ENCODE results near the gene HMOX1.
A peak's percentile ranks its signal among the peaks of the same experiment; 100 is the strongest.

The HMOX1 gene

GRCh38 chr22:35413624-35414023, 32.7 kb downstream of the HMOX1 start:
- TF ChIP-seq TAF1 (IDR thresholded peaks at IDR 0.05; ENCODE audit: borderline replicate concordance, low read depth, low read length) (no peak), POLR2AphosphoS5 (IDR thresholded peaks at IDR 0.05; ENCODE audit: low read depth, low read length) (no peak; the same call in 1 of the 2 replicates), POLR2A (IDR thresholded peaks at IDR 0.05; ENCODE audit: low read depth, low read length) (no peak)
- DNase-seq (ENCODE audit: insufficient read length): no peak
- no peak for FAIRE-seq

DNA sequence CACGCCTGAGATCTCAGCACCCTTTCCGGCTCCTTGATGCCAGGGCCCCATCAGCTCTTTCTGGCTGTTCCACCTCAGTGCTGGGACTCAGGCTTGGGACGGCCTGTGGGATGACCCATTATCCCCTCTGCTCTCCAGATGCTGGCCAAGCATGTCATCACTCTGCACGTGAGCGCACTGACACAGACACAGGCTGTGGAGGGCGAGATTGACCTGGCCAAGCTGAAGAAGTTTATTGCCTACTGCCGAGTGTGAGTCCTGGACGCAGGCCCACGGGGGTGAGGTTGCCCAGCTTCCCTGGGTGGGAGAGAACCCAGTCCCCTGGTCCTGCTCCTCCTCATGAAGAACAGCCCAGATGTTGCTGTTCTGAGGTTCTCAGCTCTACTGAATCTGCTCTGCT, 36.7 kb downstream of the HMOX1 start:
- FAIRE-seq (no peak), DNase-seq (ENCODE audit: insufficient read length) (no peak)
- TF ChIP-seq TAF1 (IDR thresholded peaks at IDR 0.05; ENCODE audit: borderline replicate concordance, low read depth, low read length) (no peak), POLR2AphosphoS5 (IDR thresholded peaks at IDR 0.05; ENCODE audit: low read depth, low read length) (no peak), POLR2A (IDR thresholded peaks at IDR 0.05; ENCODE audit: low read depth, low read length) (peak; percentile 41; the same call in 1 of the 2 replicates)

DNA sequence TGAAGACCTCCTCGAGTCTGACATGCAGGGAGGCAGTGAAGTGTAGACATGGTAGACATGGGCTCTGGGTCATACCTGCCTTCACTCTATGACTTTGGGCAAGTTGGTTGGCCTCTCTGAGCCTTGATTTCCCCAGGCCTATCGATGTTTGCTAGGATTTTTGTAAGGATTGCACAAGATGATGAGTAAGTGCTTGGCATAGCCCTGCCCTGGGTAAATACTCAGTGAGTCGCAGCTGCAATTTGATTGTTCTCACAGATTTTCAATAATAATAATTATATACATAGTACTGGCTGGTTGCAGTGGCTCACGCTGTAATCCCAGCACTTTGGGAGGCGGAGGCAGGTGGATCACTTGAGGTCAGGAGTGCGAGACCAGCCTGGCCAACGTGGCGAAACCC, 37.2 kb downstream of the HMOX1 start:
- no peak for FAIRE-seq
- TF ChIP-seq TAF1 (IDR thresholded peaks at IDR 0.05; ENCODE audit: borderline replicate concordance, low read depth, low read length): no peak
- TF ChIP-seq POLR2AphosphoS5 (IDR thresholded peaks at IDR 0.05; ENCODE audit: low read depth, low read length): no peak
- no peak for TF ChIP-seq POLR2A (IDR thresholded peaks at IDR 0.05; ENCODE audit: low read depth, low read length)
- DNase-seq (ENCODE audit: insufficient read length): no peak

GRCh38 chr22:35418731-35419130, 37.8 kb downstream of the HMOX1 start:
- FAIRE-seq: no peak
- TF ChIP-seq POLR2A (IDR thresholded peaks at IDR 0.05; ENCODE audit: low read depth, low read length) (no peak), TAF1 (IDR thresholded peaks at IDR 0.05; ENCODE audit: borderline replicate concordance, low read depth, low read length) (no peak), POLR2AphosphoS5 (IDR thresholded peaks at IDR 0.05; ENCODE audit: low read depth, low read length) (no peak)
- DNase-seq (ENCODE audit: insufficient read length): no peak

- TF ChIP-seq POLR2A (IDR thresholded peaks at IDR 0.05; ENCODE audit: low read depth, low read length) (no peak; the same call in 1 of the 2 replicates), TAF1 (IDR thresholded peaks at IDR 0.05; ENCODE audit: borderline replicate concordance, low read depth, low read length) (no peak), POLR2AphosphoS5 (IDR thresholded peaks at IDR 0.05; ENCODE audit: low read depth, low read length) (no peak)
- DNase-seq (ENCODE audit: insufficient read length): no peak
- FAIRE-seq: no peak
Measured at GRCh38 chr22:35419756-35420155, 38.9 kb downstream of the HMOX1 start.

DNA sequence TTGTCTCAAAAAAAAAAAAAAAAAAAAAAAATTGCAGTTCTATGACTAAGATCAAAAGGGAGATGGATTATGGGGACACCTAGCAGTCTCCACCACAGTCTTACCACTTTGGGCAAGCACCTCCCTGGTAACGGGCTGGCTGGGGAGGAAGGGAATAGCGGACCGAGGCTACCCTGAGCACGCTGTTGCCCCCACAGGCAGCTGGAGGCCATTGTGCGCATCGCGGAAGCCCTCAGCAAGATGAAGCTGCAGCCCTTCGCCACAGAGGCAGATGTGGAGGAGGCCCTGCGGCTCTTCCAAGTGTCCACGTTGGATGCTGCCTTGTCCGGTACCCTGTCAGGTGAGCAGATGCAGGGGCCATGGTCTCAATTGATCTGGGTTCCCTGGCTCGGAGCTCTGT, 40.2 kb downstream of the HMOX1 start:
- FAIRE-seq (no peak), DNase-seq (ENCODE audit: insufficient read length) (no peak)
- TF ChIP-seq TAF1 (IDR thresholded peaks at IDR 0.05; ENCODE audit: borderline replicate concordance, low read depth, low read length) (no peak), POLR2A (IDR thresholded peaks at IDR 0.05; ENCODE audit: low read depth, low read length) (0 out of 2 replicates have a peak, but pooled peaks have one; percentile 28)

DNA sequence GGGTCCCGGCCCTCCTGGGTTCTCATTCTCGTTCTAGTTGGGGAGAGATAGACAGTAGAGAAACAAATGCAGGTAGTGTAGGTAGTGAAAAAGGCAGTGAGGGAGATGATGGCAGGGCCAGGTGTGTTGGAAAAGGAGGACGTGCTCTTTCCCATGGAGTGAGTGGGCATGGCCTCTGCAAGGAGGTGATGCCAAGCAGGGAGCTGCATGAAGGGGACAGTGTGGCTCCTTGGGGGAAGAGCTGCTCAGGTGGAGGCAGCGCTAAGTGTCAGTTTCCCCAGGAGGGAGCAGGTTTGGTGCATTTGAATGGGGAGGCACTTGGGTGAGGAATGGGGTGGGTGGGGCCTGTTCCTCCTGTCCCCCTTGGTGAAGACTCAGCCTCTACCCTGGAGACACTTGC, 41.2 kb downstream of the HMOX1 start:
- FAIRE-seq (no peak), DNase-seq (ENCODE audit: insufficient read length) (no peak)
- TF ChIP-seq TAF1 (IDR thresholded peaks at IDR 0.05; ENCODE audit: borderline replicate concordance, low read depth, low read length) (no peak), POLR2AphosphoS5 (IDR thresholded peaks at IDR 0.05; ENCODE audit: low read depth, low read length) (peak; percentile 53), POLR2A (IDR thresholded peaks at IDR 0.05; ENCODE audit: low read depth, low read length) (no peak)

- no peak for TF ChIP-seq POLR2AphosphoS5 (IDR thresholded peaks at IDR 0.05; ENCODE audit: low read depth, low read length)
- no peak for TF ChIP-seq TAF1 (IDR thresholded peaks at IDR 0.05; ENCODE audit: borderline replicate concordance, low read depth, low read length)
- no peak for TF ChIP-seq POLR2A (IDR thresholded peaks at IDR 0.05; ENCODE audit: low read depth, low read length)
- no peak for FAIRE-seq
- DNase-seq (ENCODE audit: insufficient read length): no peak
Measured at GRCh38 chr22:35422936-35423335, 42.0 kb downstream of the HMOX1 start.

DNA sequence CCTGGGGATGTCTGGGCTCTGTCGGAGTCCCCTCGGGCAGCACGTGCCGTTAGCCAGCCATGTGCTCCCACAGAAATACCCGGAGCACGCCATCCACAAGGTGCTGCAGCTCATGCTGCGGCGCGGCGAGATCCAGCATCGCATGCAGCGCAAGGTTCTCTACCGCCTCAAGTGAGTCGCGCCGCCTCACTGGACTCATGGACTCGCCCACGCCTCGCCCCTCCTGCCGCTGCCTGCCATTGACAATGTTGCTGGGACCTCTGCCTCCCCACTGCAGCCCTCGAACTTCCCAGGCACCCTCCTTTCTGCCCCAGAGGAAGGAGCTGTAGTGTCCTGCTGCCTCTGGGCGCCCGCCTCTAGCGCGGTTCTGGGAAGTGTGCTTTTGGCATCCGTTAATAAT, 43.2 kb downstream of the HMOX1 start:
- no peak for FAIRE-seq
- TF ChIP-seq TAF1 (IDR thresholded peaks at IDR 0.05; ENCODE audit: borderline replicate concordance, low read depth, low read length): no peak
- no peak for DNase-seq (ENCODE audit: insufficient read length)

- FAIRE-seq (no peak), DNase-seq (ENCODE audit: insufficient read length) (no peak)
- TF ChIP-seq POLR2A (IDR thresholded peaks at IDR 0.05; ENCODE audit: low read depth, low read length) (no peak), TAF1 (IDR thresholded peaks at IDR 0.05; ENCODE audit: borderline replicate concordance, low read depth, low read length) (no peak), POLR2AphosphoS5 (IDR thresholded peaks at IDR 0.05; ENCODE audit: low read depth, low read length) (no peak; the same call in 1 of the 2 replicates)
Measured at GRCh38 chr22:35424761-35425160, 43.9 kb downstream of the HMOX1 start.

- TF ChIP-seq POLR2AphosphoS5 (IDR thresholded peaks at IDR 0.05; ENCODE audit: low read depth, low read length) (peak; percentile 33; the same call in 1 of the 2 replicates), TAF1 (IDR thresholded peaks at IDR 0.05; ENCODE audit: borderline replicate concordance, low read depth, low read length) (no peak), POLR2A (IDR thresholded peaks at IDR 0.05; ENCODE audit: low read depth, low read length) (no peak)
- FAIRE-seq (no peak), DNase-seq (ENCODE audit: insufficient read length) (no peak)
Measured at GRCh38 chr22:35425546-35425945, 44.6 kb downstream of the HMOX1 start.

DNA sequence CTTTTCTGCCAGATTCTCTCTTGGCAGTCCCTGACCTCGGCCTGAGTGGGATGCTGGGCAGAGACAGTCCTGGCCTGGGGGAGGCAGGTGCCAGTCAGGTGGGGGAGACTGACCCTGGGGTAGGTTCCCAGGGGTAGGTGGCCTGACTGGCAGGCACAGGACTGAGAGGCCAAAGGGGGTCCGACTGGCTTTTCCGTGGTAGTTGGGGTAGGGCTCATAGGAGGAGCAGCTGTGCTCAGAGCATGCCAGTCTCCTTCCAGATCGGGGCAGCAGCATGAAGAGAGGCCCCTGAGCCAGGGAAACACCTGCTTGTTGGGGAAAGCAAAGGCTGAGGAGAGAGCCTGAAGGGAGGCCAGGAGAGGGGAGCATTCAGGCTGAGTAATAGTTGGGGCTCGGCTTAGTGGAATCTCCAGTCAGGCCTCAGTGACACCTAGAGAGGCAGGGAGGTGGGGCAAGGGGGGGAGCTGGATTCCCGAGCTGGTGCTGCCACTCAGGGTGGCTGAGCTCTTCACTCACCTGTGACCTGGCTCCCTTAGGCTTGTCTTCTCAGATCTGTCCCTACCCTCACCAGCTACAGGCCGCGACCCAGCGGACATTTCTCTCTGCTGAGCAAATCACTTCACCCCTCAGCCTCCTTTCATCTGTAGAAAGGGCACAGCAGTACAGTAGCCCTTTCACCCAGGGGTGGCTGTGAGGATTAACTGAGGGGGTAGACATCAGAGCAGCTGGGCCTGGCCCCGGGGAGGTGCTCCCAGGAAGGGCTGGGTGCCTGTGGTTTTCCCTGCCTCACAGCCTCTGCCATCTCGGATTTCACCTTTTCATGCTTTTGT, 45.3 kb downstream of the HMOX1 start:
- DNase-seq (ENCODE audit: insufficient read length): no peak
- TF ChIP-seq POLR2AphosphoS5 (IDR thresholded peaks at IDR 0.05; ENCODE audit: low read depth, low read length) (peak; percentile 45; the same call in 1 of the 2 replicates), TAF1 (IDR thresholded peaks at IDR 0.05; ENCODE audit: borderline replicate concordance, low read depth, low read length) (no peak)
- FAIRE-seq: no peak
